GM12892 (cell line): ENCODE measurements around the gene RPS6KA2.
A peak's percentile ranks its signal among the peaks of the same experiment; 100 is the strongest.
"Not testable (repeated sequence)": the region's sequence is repeated elsewhere in the genome, so short reads cannot be mapped to it uniquely, and the experiment has no call there.

ENCODE experiments used
- DNase-seq: peaks from one replicate; pipeline ENCODE4 v3.0.0; 2011; ENCODE audit not compliant: insufficient read length
- FAIRE-seq: peaks from 2 replicates; lab custom pipeline; 2011; peaks lifted over from hg19 to GRCh38; lab: Jason Lieb, UNC
- POLR2A ChIP-seq: IDR thresholded peaks from 2 replicates; pipeline ENCODE4 v1.6.1; 2011; ENCODE audit warnings: low read depth, low read length, control low read depth
- POLR2AphosphoS5 ChIP-seq: IDR thresholded peaks from 2 replicates; pipeline ENCODE4 v1.6.1; 2011; ENCODE audit warnings: low read depth, low read length, control low read depth
- TAF1 ChIP-seq: IDR thresholded peaks from 2 replicates; pipeline ENCODE4 v1.6.1; 2011; ENCODE audit warnings: low read depth, mild to moderate bottlenecking, control low read depth, low read length, borderline replicate concordance

RPS6KA2 gene

GRCh38 chr6:166529586-166529985 lies 97.5 kb downstream of the RPS6KA2 start:
- DNase-seq = no peak
- TF ChIP-seq POLR2AphosphoS5 (no peak), TAF1 (no peak), POLR2A (no peak)
- FAIRE-seq = no peak

- FAIRE-seq, DNase-seq: not testable (repeated sequence)
These were observed 98.0 kb downstream of the RPS6KA2 start for GRCh38 chr6:166529058-166529457.

GRCh38 chr6:166527849-166528248 lies 99.2 kb downstream of the RPS6KA2 start:
- TF ChIP-seq TAF1 (no peak), POLR2AphosphoS5 (no peak), POLR2A (no peak)
- DNase-seq = no peak
- FAIRE-seq = no peak

GRCh38 chr6:166526937-166527336 lies 100.1 kb downstream of the RPS6KA2 start:
- TF ChIP-seq POLR2A = no peak
- no peak for TF ChIP-seq TAF1
- no peak for TF ChIP-seq POLR2AphosphoS5
- no peak for FAIRE-seq
- DNase-seq = no peak

- DNase-seq (no peak), FAIRE-seq (no peak)
- TF ChIP-seq TAF1 (no peak), POLR2AphosphoS5 (no peak), POLR2A (no peak)
These were observed 101.5 kb downstream of the RPS6KA2 start for GRCh38 chr6:166525567-166525966.

- TF ChIP-seq POLR2A = no peak
- TF ChIP-seq TAF1 = no peak
- TF ChIP-seq POLR2AphosphoS5 = no peak
- DNase-seq (no peak), FAIRE-seq (no peak)
These were observed 103.1 kb downstream of the RPS6KA2 start for GRCh38 chr6:166523782-166524559.

GRCh38 chr6:166520905-166521834 lies 105.9 kb downstream of the RPS6KA2 start:
- TF ChIP-seq POLR2AphosphoS5 (no peak), TAF1 (no peak), POLR2A (no peak)
- no peak for FAIRE-seq
- no peak for DNase-seq

GRCh38 chr6:166516251-166516884 lies 110.7 kb downstream of the RPS6KA2 start:
- FAIRE-seq = no peak
- DNase-seq = no peak
- TF ChIP-seq POLR2A = no peak

- FAIRE-seq (no peak), DNase-seq (no peak)
- TF ChIP-seq POLR2A (no peak), POLR2AphosphoS5 (no peak), TAF1 (no peak)
These were observed 111.8 kb downstream of the RPS6KA2 start for GRCh38 chr6:166515072-166515810.

- FAIRE-seq = no peak
- DNase-seq = no peak
These were observed 112.9 kb downstream of the RPS6KA2 start for GRCh38 chr6:166514196-166514595.

GRCh38 chr6:166512567-166512966 lies 114.5 kb downstream of the RPS6KA2 start:
- TF ChIP-seq POLR2AphosphoS5 = no peak
- no peak for TF ChIP-seq POLR2A
- no peak for TF ChIP-seq TAF1
- DNase-seq (peak; percentile 20), FAIRE-seq (no peak)

More at GRCh38 chr6:166514196-166514595, 112.9 kb downstream of the RPS6KA2 start:
- TF ChIP-seq POLR2A (no peak), TAF1 (no peak)

- no peak for FAIRE-seq
- DNase-seq = no peak
- TF ChIP-seq POLR2A (no peak), TAF1 (no peak), POLR2AphosphoS5 (no peak)
These were observed 115.7 kb downstream of the RPS6KA2 start for GRCh38 chr6:166511316-166511715.
